LoVo (cell line): ENCODE data around the gene GKN1.
A peak's percentile ranks its signal among the peaks of the same experiment; 100 is the strongest.

Source experiments
- DNase-seq: peaks from one replicate; pipeline ENCODE4 v3.0.0-alpha.2; 2016; ENCODE audit warnings: low spot score

Gene GKN1

GRCh38 chr2:68961380-68961779, 13.1 kb upstream of the GKN1 start:
- DNase-seq, result no peak

- DNase-seq, result no peak
Observed at GRCh38 chr2:68964282-68964681, 10.2 kb upstream of the GKN1 start.

- DNase-seq, result no peak
Observed at GRCh38 chr2:68968221-68968620, 6.2 kb upstream of the GKN1 start.

- no peak for DNase-seq
Observed at GRCh38 chr2:68969736-68970490, 4.5 kb upstream of the GKN1 start.

GRCh38 chr2:68970566-68971265, 3.7 kb upstream of the GKN1 start:
- no peak for DNase-seq

- DNase-seq, result peak; percentile 21
Observed at GRCh38 chr2:68971591-68972231, 2.7 kb upstream of the GKN1 start.

GRCh38 chr2:68974946-68975665, 670 bp downstream of the GKN1 start:
- no peak for DNase-seq

- DNase-seq, result no peak
Observed at GRCh38 chr2:68975844-68976243, 1.4 kb downstream of the GKN1 start.

GRCh38 chr2:68977453-68977852, 3.0 kb downstream of the GKN1 start:
- DNase-seq, result no peak

GRCh38 chr2:68978098-68978497, 3.7 kb downstream of the GKN1 start:
- no peak for DNase-seq

GRCh38 chr2:68980956-68981355, 6.5 kb downstream of the GKN1 start:
- DNase-seq, result no peak

GRCh38 chr2:68987021-68987503, 12.6 kb downstream of the GKN1 start:
- DNase-seq, result no peak

- DNase-seq, result no peak
Observed at GRCh38 chr2:68989035-68989434, 14.6 kb downstream of the GKN1 start.

GRCh38 chr2:68992341-68992740, 17.9 kb downstream of the GKN1 start:
- no peak for DNase-seq

GRCh38 chr2:68992933-68993332, 18.5 kb downstream of the GKN1 start:
- no peak for DNase-seq

GRCh38 chr2:68993660-68994059, 19.2 kb downstream of the GKN1 start:
- DNase-seq, result no peak

- DNase-seq, result peak; percentile 26
Observed at GRCh38 chr2:68994864-68995263, 20.4 kb downstream of the GKN1 start.

- DNase-seq, result no peak
Observed at GRCh38 chr2:68995916-68996315, 21.5 kb downstream of the GKN1 start.

- no peak for DNase-seq
Observed at GRCh38 chr2:68997401-68997800, 23.0 kb downstream of the GKN1 start.

- DNase-seq, result no peak
Observed at GRCh38 chr2:69001879-69002278, 27.4 kb downstream of the GKN1 start.

GRCh38 chr2:69003731-69004130, 29.3 kb downstream of the GKN1 start:
- no peak for DNase-seq

- DNase-seq, result no peak
Observed at GRCh38 chr2:69007169-69007568, 32.7 kb downstream of the GKN1 start.
